NCI-H226 (cell line): Measurements from ENCODE around the gene COL23A1.
"Not testable (repeated sequence)": the region's sequence is repeated elsewhere in the genome, so short reads cannot be mapped to it uniquely, and the experiment has no call there.

Experiments
- DNase-seq: peaks from one replicate; pipeline ENCODE4 v3.0.0-alpha.2; 2015

Gene COL23A1

GRCh38 chr5:178273665-178274541 lies 316.3 kb downstream of the COL23A1 start:
- no peak for DNase-seq

- no peak for DNase-seq
Observed at GRCh38 chr5:178273041-178273440, 317.2 kb downstream of the COL23A1 start.

GRCh38 chr5:178272591-178272990 lies 317.6 kb downstream of the COL23A1 start:
- no peak for DNase-seq

DNA sequence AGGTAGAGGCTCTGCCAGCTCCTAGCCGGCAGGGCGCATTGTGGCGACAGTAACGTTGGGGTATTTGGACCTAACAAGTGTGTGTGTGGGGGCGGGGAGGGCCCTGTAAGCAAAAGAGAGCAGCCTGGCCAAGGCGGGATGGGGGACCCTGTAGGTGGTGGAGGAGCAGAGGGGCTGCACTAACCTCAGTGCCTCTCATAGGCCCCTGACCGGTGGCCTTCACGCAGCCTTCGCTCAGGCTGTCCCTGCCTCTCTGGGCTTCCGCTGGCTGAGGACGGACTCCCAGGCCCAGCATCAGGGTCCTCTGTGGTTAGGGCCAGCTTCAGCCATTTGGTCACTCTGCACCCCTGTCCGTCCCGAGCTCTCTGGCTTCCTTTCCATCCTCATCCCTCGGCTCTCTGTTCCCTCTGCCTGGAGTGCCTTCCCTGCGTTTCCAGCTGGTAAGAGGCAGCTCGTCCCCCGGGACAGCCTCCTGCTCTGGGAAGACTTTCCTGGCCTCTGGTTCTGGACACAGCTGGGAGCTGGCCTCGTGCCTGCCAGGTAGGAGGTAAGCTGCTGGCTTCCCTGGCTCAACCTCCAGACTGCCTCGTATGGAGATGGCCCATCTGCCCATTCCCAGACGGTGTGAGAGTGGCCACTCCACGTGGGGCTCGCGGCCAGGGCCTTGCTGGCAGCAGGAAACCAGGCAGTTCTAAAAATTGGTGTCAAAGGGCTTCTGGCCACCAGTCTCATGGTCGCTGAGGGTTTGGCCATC lies 318.3 kb downstream of the COL23A1 start:
- DNase-seq = no peak

DNA sequence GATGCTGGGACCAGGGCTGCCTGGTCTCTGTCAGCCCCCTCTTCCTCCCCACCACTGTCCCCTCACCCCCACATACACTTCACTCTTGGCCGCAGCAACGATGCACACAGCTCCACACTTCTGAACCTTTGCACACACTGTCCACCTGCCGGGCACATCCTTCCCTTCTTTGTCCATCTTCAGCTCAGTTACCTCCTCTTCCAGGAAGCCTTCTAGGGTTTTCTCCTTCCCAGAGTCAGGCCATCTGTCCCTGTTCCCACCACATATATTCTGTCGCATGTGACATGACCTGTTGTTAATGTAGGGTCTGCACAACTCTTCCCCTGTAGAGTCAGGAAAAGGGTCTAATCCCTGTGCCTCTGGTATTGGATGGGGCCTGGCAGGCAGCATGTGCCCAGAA lies 319.0 kb downstream of the COL23A1 start:
- DNase-seq = no peak

- DNase-seq = no peak
Observed at GRCh38 chr5:178269499-178269898, 320.7 kb downstream of the COL23A1 start.

DNA sequence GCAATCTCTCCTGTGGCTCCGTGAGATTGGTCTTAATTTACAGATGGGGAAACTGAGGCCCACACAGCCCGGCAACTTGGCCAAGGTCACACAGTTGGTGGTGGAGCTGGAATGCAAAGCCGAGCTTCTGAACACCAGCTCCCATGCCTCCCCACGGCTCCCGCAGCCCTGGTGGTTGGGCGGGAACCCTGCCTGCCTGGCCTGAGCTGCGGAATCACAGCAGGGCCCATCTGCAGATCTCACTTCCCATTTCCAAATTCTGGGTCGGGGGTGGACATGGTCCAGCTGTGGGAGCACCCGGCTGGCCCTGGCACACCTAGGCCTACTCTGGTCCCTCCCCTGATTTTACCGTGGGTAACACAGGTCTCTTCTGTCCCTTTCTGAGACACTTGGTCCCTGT lies 322.3 kb downstream of the COL23A1 start:
- DNase-seq = no peak

DNA sequence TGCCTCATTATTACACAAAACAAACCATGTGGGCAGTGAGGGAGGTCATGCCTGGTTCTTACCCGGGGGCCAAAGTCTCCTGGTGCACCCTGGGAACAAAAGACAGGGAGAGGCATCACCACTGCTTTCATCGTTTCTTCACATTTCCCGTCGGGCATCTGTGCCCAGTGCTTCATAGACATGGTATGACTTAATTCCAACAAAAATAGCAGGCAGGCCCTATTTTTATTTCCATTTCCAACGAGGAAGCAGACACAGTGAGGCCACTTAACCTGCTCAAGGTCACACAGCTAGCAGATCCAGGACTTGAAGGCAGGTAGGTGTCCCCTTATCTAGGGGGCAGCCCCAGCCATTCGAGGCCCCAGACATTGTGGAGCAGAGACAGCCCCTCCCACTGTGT lies 322.9 kb downstream of the COL23A1 start:
- no peak for DNase-seq

DNA sequence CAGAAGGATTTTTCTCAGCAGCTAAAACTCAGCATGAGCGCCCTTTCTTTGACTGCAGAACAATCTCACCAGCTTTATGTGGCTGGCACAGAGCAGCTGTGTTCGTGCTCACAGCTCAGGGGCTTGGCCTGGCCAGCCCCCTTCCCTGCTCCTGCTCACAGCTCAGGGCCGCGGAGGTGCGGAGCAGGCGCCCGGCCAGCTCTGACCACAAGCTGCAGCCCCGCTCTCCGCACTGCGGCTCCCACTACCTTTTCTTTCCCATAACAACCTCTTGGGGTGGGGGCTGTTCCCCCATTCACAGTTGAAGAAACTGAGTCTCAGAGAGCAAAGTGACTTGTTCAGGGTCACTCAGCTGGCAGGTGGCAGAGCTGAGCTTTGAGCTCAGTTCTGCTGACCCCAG lies 323.6 kb downstream of the COL23A1 start:
- DNase-seq = no peak

DNA sequence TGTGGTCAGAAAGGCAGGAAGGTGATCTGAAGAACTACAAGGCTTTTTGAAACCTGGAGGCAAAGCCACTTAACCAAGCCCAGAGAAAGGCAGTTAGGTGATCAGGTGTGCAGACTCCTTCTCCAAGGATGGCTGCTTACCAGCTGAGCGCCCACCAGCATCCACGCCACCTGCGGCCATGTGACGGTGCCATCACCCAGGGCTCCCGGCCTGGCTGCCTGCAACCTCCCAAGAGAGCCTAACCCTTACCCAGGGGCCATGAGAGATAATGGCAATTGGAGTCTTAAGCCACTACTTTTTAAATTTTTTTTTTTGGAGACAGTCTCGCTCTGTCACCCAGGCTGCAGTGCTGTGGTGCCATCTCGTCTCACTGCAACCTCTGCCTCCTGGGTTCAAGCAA lies 324.4 kb downstream of the COL23A1 start:
- DNase-seq = no peak

DNA sequence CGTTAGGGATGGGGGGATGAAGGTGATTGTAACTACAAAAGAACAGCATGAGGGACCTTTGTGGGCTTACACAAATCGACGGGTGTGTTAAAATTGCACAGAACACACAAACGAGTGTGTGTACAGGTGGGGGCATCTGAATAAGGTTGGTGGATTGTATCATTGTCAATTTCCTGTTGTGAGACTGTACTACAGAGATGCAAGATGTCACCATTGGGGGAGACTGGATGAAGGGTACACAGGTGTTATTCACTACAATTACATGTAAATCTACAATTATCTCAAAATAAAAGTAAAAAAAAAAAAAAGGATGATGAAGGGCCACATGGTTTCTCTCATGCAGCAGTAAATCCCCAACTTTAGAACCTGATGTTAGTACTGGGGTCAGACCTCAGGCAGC lies 326.1 kb downstream of the COL23A1 start:
- no peak for DNase-seq

- no peak for DNase-seq
Observed at GRCh38 chr5:178261666-178262600, 328.3 kb downstream of the COL23A1 start.

GRCh38 chr5:178259623-178260536 lies 330.3 kb downstream of the COL23A1 start:
- DNase-seq = no peak

- DNase-seq = no peak
Observed at GRCh38 chr5:178257650-178258049, 332.5 kb downstream of the COL23A1 start.

- no peak for DNase-seq
Observed at GRCh38 chr5:178256746-178257145, 333.4 kb downstream of the COL23A1 start.

DNA sequence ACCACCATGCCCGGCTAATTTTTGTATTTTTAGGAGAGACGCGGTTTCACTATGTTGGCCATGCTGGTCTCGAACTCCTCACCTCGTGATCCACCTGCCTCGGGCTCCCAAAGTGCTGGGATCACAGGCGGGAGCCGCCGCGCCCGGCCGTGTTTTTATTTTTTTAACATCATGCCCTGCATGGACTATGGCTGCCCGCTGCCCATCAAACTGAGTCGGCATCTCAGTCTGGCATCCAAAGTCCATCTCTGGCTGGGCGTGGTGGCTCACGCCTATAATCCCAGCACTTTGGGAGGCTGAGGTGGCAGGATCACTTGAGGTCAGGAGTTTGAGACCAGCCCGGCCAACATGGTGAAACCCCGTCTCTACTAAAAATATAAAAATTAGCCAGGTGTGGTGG lies 336.6 kb downstream of the COL23A1 start:
- not testable (repeated sequence) for DNase-seq

GRCh38 chr5:178252258-178252657 lies 337.9 kb downstream of the COL23A1 start:
- DNase-seq = no peak

DNA sequence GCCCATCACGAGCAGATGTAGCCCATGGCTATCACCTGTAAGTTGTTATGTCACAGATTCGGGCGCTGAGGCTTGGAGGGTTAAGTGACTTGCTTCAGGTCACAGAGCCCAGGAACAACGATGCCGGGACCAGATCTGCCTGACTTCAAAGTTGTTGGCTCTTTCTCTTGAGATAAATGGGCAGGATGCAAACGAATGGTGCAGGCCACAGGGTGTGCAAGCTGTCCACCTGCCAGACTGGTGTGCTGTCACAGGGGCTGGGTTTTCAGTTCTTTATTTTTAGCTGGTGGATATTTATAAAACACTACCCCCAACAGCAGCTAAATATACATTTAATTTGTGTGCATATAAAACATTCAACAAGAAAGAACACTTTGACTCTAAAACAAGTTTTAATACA lies 339.9 kb downstream of the COL23A1 start:
- no peak for DNase-seq

- DNase-seq = peak; percentile 77
Observed at GRCh38 chr5:178249191-178249989, 340.8 kb downstream of the COL23A1 start.

DNA sequence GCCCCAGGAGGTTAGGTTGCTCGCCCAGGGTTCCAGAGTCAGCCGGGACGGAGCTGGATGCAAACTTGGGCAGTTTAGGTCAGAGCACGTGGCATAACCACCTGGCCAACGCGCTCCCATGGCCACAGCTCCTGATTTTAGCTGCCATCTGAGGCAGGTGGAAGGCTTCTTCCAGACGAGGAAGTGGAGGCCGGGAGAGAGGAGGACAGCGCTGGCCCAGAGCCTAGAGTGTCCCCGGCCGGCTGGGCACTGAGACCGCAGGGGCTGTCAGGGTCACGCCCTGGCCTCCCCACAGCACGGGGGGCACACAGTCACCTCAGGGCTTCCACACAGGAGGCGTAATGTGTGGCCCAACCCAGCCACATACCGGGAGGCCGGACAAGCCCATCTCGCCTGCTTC lies 341.4 kb downstream of the COL23A1 start:
- DNase-seq = no peak
